ENCODE results near the gene GM2A. TPM values are rescaled to one million over a fixed set of nuclear protein-coding genes. Genes with fewer than 3 reads are reported as not detected.
A peak's percentile ranks its signal among the peaks of the same experiment; 100 is the strongest.

Gene GM2A
- total and polyA plus RNA-seq, 2 of the 13 experiments (the other 11 are each of a cell fraction or from before 2014, with no cell fraction given), result 14.6 to 29.6 TPM

- TF ChIP-seq, protein P1, sequence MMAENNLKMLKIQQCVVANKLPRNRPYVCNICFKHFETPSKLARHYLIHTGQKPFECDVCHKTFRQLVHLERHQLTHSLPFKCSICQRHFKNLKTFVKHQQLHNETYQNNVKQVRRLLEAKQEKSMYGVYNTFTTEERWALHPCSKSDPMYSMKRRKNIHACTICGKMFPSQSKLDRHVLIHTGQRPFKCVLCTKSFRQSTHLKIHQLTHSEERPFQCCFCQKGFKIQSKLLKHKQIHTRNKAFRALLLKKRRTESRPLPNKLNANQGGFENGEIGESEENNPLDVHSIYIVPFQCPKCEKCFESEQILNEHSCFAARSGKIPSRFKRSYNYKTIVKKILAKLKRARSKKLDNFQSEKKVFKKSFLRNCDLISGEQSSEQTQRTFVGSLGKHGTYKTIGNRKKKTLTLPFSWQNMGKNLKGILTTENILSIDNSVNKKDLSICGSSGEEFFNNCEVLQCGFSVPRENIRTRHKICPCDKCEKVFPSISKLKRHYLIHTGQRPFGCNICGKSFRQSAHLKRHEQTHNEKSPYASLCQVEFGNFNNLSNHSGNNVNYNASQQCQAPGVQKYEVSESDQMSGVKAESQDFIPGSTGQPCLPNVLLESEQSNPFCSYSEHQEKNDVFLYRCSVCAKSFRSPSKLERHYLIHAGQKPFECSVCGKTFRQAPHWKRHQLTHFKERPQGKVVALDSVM (CRISPR knock-in tag; IDR thresholded peaks at IDR 0.05), result 0 out of 2 replicates have a peak, but pooled peaks have one; percentile 14
- TF ChIP-seq NR2F1 (CRISPR knock-in tag; IDR thresholded peaks at IDR 0.05) (0 out of 4 replicates have a peak, but pooled peaks of 1 of the 2 experiments have one; percentile 7), TOPORS (CRISPR knock-in tag; IDR thresholded peaks at IDR 0.05) (no peak; the same call in 1 of the 2 replicates), HMG20B (CRISPR knock-in tag; conservative IDR thresholded peaks at IDR 0.05) (peak; percentile 96), MYC (CRISPR knock-in tag; IDR thresholded peaks at IDR 0.05; ENCODE audit: borderline replicate concordance) (no peak), ARID2 (CRISPR knock-in tag; IDR thresholded peaks at IDR 0.05; ENCODE audit: borderline replicate concordance) (peak; percentile 81), BCL6 (CRISPR knock-in tag; IDR thresholded peaks at IDR 0.05) (peak; percentile 51), RBM22 (optimal IDR thresholded peaks at IDR 0.05; ENCODE audit: low read length) (no peak), SMARCC2 (IDR thresholded peaks at IDR 0.05) (no peak), MIXL1 (CRISPR knock-in tag; IDR thresholded peaks at IDR 0.05) (peak; percentile 25; the same call in 1 of the 2 replicates), POLR2A (IDR thresholded peaks at IDR 0.05; ENCODE audit: insufficient read depth in 1 of 2, low read depth in 2 of 2, low read length in 2 of 2) (peak in 1 of 2 experiments; percentile 74; a peak in 2 of 4 replicates), PAX8 (CRISPR knock-in tag; IDR thresholded peaks at IDR 0.05; ENCODE audit: borderline replicate concordance) (no peak), ZNF292 (CRISPR knock-in tag; IDR thresholded peaks at IDR 0.05; ENCODE audit: borderline replicate concordance, low read depth) (peak; percentile 72; the same call in 1 of the 2 replicates), RBM39 (IDR thresholded peaks at IDR 0.05; ENCODE audit: low read depth, low read length, poor library complexity, severe bottlenecking) (no peak), LCORL (IDR thresholded peaks at IDR 0.05) (no peak), LCORL (CRISPR knock-in tag; IDR thresholded peaks at IDR 0.05) (peak; percentile 68), FOXC1 (CRISPR knock-in tag; IDR thresholded peaks at IDR 0.05; ENCODE audit: borderline replicate concordance) (no peak), MAF1 (CRISPR knock-in tag; IDR thresholded peaks at IDR 0.05; ENCODE audit: borderline replicate concordance) (no peak), HDAC1 (CRISPR knock-in tag; IDR thresholded peaks at IDR 0.05) (peak; percentile 84), REPIN1 (CRISPR knock-in tag; IDR thresholded peaks at IDR 0.05; ENCODE audit: borderline replicate concordance, low read depth) (peak; percentile 54; the same call in 1 of the 2 replicates), ZMYM4 (CRISPR knock-in tag; IDR thresholded peaks at IDR 0.05) (peak; percentile 61), SMC3 (IDR thresholded peaks at IDR 0.05; ENCODE audit: low read length) (0 out of 2 replicates have a peak, but pooled peaks have one; percentile 25), ZNF780A (CRISPR knock-in tag; IDR thresholded peaks at IDR 0.05) (0 out of 2 replicates have a peak, but pooled peaks have one; percentile 11), ZNF451 (CRISPR knock-in tag; IDR thresholded peaks at IDR 0.05) (no peak), ZNF615 (CRISPR knock-in tag; IDR thresholded peaks at IDR 0.05; ENCODE audit: borderline replicate concordance) (no peak), SOX5 (CRISPR knock-in tag; IDR thresholded peaks at IDR 0.05; ENCODE audit: borderline replicate concordance) (peak; percentile 57; the same call in 1 of the 2 replicates)
- TF ChIP-seq, protein P2, sequence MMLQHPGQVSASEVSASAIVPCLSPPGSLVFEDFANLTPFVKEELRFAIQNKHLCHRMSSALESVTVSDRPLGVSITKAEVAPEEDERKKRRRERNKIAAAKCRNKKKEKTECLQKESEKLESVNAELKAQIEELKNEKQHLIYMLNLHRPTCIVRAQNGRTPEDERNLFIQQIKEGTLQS (CRISPR knock-in tag; IDR thresholded peaks at IDR 0.05), result no peak
- TF ChIP-seq, protein P3, sequence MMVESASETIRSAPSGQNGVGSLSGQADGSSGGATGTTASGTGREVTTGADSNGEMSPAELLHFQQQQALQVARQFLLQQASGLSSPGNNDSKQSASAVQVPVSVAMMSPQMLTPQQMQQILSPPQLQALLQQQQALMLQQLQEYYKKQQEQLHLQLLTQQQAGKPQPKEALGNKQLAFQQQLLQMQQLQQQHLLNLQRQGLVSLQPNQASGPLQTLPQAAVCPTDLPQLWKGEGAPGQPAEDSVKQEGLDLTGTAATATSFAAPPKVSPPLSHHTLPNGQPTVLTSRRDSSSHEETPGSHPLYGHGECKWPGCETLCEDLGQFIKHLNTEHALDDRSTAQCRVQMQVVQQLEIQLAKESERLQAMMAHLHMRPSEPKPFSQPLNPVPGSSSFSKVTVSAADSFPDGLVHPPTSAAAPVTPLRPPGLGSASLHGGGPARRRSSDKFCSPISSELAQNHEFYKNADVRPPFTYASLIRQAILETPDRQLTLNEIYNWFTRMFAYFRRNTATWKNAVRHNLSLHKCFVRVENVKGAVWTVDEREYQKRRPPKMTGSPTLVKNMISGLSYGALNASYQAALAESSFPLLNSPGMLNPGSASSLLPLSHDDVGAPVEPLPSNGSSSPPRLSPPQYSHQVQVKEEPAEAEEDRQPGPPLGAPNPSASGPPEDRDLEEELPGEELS (CRISPR knock-in tag; IDR thresholded peaks at IDR 0.05), result peak; percentile 83
Measured at GRCh38 chr5:151234476-151235238, 18.3 kb upstream of the GM2A start (continued).
